ENCODE measurements around the gene SIL1. TPM values are rescaled to one million over a fixed set of nuclear protein-coding genes. Genes with fewer than 3 reads are reported as not detected.

Gene SIL1
- total and polyA plus RNA-seq, 2 of the 13 experiments (the other 11 are each of a cell fraction or from before 2014, with no cell fraction given) = 26.0 to 30.0 TPM

DNA sequence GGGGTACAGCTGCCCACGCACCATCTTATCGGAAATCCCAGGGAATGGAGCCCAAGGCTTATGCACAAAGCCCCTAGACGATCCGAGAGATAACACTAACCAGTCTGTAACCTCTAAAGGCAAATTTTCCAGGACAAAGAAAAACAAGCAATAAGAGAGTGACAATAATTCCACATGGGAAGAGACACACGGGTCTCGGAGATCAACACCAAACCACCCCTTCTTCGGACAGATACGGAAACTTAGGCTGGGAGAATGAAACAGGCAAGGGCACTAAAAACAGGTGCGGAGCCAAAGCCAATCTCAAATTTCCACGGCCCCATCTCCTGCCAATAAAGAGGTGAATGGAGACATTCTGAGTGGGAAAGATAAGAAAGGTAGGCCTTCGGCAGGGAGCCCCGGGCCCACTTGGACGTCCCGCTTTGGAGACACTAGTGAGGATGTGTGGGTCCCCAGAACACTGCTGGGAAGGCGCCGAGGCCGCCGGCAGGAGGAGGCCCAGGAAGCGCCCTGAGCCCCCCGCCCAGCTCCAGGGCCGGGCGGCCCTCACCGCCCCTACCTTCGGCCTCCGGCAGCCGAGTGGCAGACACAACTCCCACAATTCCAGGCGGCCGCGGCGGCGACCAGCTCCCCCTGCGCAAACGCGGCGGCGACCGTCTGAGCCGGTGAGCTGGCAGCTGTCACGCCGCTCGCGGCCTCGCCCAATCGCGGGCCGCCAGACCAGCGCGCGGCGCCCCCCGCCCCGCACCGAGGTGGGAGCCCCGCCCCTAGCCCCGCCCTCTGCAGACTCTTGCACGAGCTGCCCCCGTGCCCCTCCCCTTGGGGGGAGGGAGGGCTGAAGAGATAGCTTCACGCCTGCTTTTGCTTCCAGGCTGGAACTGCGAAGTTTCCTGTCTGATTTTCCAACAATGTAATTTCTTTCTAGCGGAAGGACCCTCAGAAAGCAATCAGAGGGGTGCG is at the start of gene SIL1 (continued):
- TF ChIP-seq, protein P1, sequence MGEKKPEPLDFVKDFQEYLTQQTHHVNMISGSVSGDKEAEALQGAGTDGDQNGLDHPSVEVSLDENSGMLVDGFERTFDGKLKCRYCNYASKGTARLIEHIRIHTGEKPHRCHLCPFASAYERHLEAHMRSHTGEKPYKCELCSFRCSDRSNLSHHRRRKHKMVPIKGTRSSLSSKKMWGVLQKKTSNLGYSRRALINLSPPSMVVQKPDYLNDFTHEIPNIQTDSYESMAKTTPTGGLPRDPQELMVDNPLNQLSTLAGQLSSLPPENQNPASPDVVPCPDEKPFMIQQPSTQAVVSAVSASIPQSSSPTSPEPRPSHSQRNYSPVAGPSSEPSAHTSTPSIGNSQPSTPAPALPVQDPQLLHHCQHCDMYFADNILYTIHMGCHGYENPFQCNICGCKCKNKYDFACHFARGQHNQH (CRISPR knock-in tag; IDR thresholded peaks at IDR 0.05) = 0 out of 2 replicates have a peak, but pooled peaks have one; percentile 42
- TF ChIP-seq ETV6 (CRISPR knock-in tag; conservative IDR thresholded peaks at IDR 0.05) (peak; percentile 85), SOX13 (IDR thresholded peaks at IDR 0.05) (no peak), SOX13 (CRISPR knock-in tag; conservative IDR thresholded peaks at IDR 0.05 in 1 of 2, IDR thresholded peaks at IDR 0.05 in 1 of 2) (peak in 1 of 2 experiments; percentile 14; a peak in 1 of 4 replicates), HNRNPLL (IDR thresholded peaks at IDR 0.05; ENCODE audit: low read depth, low read length, poor library complexity, severe bottlenecking) (peak; percentile 65), BRD4 (CRISPR knock-in tag; IDR thresholded peaks at IDR 0.05) (peak; percentile 54; the same call in 1 of the 2 replicates), ZNF225 (CRISPR knock-in tag; IDR thresholded peaks at IDR 0.05) (no peak), ZNF501 (CRISPR knock-in tag; IDR thresholded peaks at IDR 0.05) (peak; percentile 80)
- TF ChIP-seq, protein P2, sequence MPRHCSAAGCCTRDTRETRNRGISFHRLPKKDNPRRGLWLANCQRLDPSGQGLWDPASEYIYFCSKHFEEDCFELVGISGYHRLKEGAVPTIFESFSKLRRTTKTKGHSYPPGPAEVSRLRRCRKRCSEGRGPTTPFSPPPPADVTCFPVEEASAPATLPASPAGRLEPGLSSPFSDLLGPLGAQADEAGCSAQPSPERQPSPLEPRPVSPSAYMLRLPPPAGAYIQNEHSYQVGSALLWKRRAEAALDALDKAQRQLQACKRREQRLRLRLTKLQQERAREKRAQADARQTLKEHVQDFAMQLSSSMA (CRISPR knock-in tag; IDR thresholded peaks at IDR 0.05) = peak; percentile 76; the same call in 1 of the 2 replicates
- TF ChIP-seq, protein P3, sequence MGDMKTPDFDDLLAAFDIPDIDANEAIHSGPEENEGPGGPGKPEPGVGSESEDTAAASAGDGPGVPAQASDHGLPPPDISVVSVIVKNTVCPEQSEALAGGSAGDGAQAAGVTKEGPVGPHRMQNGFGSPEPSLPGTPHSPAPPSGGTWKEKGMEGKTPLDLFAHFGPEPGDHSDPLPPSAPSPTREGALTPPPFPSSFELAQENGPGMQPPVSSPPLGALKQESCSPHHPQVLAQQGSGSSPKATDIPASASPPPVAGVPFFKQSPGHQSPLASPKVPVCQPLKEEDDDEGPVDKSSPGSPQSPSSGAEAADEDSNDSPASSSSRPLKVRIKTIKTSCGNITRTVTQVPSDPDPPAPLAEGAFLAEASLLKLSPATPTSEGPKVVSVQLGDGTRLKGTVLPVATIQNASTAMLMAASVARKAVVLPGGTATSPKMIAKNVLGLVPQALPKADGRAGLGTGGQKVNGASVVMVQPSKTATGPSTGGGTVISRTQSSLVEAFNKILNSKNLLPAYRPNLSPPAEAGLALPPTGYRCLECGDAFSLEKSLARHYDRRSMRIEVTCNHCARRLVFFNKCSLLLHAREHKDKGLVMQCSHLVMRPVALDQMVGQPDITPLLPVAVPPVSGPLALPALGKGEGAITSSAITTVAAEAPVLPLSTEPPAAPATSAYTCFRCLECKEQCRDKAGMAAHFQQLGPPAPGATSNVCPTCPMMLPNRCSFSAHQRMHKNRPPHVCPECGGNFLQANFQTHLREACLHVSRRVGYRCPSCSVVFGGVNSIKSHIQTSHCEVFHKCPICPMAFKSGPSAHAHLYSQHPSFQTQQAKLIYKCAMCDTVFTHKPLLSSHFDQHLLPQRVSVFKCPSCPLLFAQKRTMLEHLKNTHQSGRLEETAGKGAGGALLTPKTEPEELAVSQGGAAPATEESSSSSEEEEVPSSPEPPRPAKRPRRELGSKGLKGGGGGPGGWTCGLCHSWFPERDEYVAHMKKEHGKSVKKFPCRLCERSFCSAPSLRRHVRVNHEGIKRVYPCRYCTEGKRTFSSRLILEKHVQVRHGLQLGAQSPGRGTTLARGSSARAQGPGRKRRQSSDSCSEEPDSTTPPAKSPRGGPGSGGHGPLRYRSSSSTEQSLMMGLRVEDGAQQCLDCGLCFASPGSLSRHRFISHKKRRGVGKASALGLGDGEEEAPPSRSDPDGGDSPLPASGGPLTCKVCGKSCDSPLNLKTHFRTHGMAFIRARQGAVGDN (CRISPR knock-in tag; IDR thresholded peaks at IDR 0.05) = peak; percentile 96
- TF ChIP-seq, protein P4, sequence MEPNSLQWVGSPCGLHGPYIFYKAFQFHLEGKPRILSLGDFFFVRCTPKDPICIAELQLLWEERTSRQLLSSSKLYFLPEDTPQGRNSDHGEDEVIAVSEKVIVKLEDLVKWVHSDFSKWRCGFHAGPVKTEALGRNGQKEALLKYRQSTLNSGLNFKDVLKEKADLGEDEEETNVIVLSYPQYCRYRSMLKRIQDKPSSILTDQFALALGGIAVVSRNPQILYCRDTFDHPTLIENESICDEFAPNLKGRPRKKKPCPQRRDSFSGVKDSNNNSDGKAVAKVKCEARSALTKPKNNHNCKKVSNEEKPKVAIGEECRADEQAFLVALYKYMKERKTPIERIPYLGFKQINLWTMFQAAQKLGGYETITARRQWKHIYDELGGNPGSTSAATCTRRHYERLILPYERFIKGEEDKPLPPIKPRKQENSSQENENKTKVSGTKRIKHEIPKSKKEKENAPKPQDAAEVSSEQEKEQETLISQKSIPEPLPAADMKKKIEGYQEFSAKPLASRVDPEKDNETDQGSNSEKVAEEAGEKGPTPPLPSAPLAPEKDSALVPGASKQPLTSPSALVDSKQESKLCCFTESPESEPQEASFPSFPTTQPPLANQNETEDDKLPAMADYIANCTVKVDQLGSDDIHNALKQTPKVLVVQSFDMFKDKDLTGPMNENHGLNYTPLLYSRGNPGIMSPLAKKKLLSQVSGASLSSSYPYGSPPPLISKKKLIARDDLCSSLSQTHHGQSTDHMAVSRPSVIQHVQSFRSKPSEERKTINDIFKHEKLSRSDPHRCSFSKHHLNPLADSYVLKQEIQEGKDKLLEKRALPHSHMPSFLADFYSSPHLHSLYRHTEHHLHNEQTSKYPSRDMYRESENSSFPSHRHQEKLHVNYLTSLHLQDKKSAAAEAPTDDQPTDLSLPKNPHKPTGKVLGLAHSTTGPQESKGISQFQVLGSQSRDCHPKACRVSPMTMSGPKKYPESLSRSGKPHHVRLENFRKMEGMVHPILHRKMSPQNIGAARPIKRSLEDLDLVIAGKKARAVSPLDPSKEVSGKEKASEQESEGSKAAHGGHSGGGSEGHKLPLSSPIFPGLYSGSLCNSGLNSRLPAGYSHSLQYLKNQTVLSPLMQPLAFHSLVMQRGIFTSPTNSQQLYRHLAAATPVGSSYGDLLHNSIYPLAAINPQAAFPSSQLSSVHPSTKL (CRISPR knock-in tag; IDR thresholded peaks at IDR 0.05) = no peak
- TF ChIP-seq, protein P5, sequence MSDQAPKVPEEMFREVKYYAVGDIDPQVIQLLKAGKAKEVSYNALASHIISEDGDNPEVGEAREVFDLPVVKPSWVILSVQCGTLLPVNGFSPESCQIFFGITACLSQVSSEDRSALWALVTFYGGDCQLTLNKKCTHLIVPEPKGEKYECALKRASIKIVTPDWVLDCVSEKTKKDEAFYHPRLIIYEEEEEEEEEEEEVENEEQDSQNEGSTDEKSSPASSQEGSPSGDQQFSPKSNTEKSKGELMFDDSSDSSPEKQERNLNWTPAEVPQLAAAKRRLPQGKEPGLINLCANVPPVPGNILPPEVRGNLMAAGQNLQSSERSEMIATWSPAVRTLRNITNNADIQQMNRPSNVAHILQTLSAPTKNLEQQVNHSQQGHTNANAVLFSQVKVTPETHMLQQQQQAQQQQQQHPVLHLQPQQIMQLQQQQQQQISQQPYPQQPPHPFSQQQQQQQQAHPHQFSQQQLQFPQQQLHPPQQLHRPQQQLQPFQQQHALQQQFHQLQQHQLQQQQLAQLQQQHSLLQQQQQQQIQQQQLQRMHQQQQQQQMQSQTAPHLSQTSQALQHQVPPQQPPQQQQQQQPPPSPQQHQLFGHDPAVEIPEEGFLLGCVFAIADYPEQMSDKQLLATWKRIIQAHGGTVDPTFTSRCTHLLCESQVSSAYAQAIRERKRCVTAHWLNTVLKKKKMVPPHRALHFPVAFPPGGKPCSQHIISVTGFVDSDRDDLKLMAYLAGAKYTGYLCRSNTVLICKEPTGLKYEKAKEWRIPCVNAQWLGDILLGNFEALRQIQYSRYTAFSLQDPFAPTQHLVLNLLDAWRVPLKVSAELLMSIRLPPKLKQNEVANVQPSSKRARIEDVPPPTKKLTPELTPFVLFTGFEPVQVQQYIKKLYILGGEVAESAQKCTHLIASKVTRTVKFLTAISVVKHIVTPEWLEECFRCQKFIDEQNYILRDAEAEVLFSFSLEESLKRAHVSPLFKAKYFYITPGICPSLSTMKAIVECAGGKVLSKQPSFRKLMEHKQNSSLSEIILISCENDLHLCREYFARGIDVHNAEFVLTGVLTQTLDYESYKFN (CRISPR knock-in tag; conservative IDR thresholded peaks at IDR 0.05) = 0 out of 2 replicates have a peak, but pooled peaks have one; percentile 25
